GM12878 (cell line): ENCODE measurements around the gene SLC24A3. TPM values are rescaled to one million over a fixed set of nuclear protein-coding genes. Genes with fewer than 3 reads are reported as not detected.

Source experiments
- ATAC-seq: fragments of 200-7000 bp; cut with Tn5 transposase; 3 replicates; pipeline ENCODE4 v1.9.1; 2020; ENCODE audit warnings: mild to moderate bottlenecking, moderate library complexity
- BruUV-seq: library from RNA; stranded (reverse); fragments of 400-500 nt; replicated peaks from 2 replicates; lab custom pipeline; 2021; lab: Mats Ljungman, UMichigan
- CTCF ChIA-PET: fragments of 300-600 bp; sonication (Branson Sonifier 250); formaldehyde crosslinking; extraction: SDS; loops from one replicate; lab custom pipeline; 2021; ENCODE audit warnings: inconsistent platforms; lab: Yijun Ruan, JAX
- POLR2A ChIA-PET: fragments of 350-600 bp; formaldehyde crosslinking; extraction: SDS; loops from one replicate; lab custom pipeline; 2021; ENCODE audit warnings: inconsistent platforms; lab: Charles Lee
- RAD21 ChIA-PET: fragments of 300-600 bp; sonication (Branson Sonifier 250); formaldehyde crosslinking; loops from one replicate; lab custom pipeline; 2023; ENCODE audit warnings: antibody characterized with exemption; ENCODE audit not compliant: unreplicated experiment; lab: Charles Lee
- SMC1A ChIA-PET: fragments of 300-600 bp; sonication (Branson Sonifier 250); formaldehyde crosslinking; loops from one replicate; lab custom pipeline; 2023; ENCODE audit not compliant: unreplicated experiment, uncharacterized antibody; lab: Charles Lee
- DNase-seq: peaks from one replicate; pipeline ENCODE4 v3.0.0-alpha.2; 2011; ENCODE audit warnings: low read depth, low spot score
- FAIRE-seq: peaks from 3 replicates; lab custom pipeline; 2011; peaks lifted over from hg19 to GRCh38; lab: Jason Lieb, UNC
- H2AFZ ChIP-seq: 2 replicates; pipeline ENCODE4 v1.6.0; 2011; ENCODE audit warnings: low read depth, low read length, control low read depth; ENCODE audit not compliant: control insufficient read depth
- H3K27ac ChIP-seq: 2 replicates; pipeline ENCODE4 v1.5.1; 2011; ENCODE audit warnings: control low read depth; ENCODE audit not compliant: control insufficient read depth, insufficient read depth
- H3K27me3 ChIP-seq, 2 experiments: replicated peaks in 1 of 2; 2 replicates each; pipeline versions ENCODE4 v1.6.0 to v1.6.1; 2011; ENCODE audit warnings: low read length in 1 of 2; ENCODE audit not compliant: control insufficient read depth in 2 of 2, insufficient read depth in 2 of 2
- H3K36me3 ChIP-seq, 2 experiments: 2 replicates each; pipeline ENCODE4 v1.5.1; 2011; ENCODE audit warnings: low read length in 1 of 2; ENCODE audit not compliant: control insufficient read depth in 2 of 2, insufficient read depth in 2 of 2
- H3K4me1 ChIP-seq: 2 replicates; pipeline ENCODE4 v1.6.1; 2011; ENCODE audit warnings: mild to moderate bottlenecking, low read length, moderate library complexity, mixed read lengths; ENCODE audit not compliant: control insufficient read depth, insufficient read depth
- H3K4me2 ChIP-seq: 2 replicates; pipeline ENCODE4 v1.6.0; 2011; ENCODE audit warnings: control low read depth; ENCODE audit not compliant: control insufficient read depth, insufficient read depth
- H3K4me3 ChIP-seq: fragments of 200-600 bp; sonication (generic); 2 replicates; pipeline ENCODE4 v1.5.1; 2016
- H3K79me2 ChIP-seq: 2 replicates; pipeline ENCODE4 v1.6.0; 2011; ENCODE audit warnings: low read length; ENCODE audit not compliant: control insufficient read depth, insufficient read depth
- H3K9ac ChIP-seq: 2 replicates; pipeline ENCODE4 v1.8.0; 2011; ENCODE audit warnings: low read length, control low read depth, mixed read lengths; ENCODE audit not compliant: control insufficient read depth, insufficient read depth
- H3K9me3 ChIP-seq: replicated peaks from 3 replicates; pipeline ENCODE4 v1.5.1; 2011; ENCODE audit warnings: mild to moderate bottlenecking, low read length; ENCODE audit not compliant: control insufficient read depth, insufficient read depth
- H4K20me1 ChIP-seq: 2 replicates; pipeline ENCODE4 v1.6.0; 2011; ENCODE audit not compliant: control insufficient read depth, insufficient read depth
- ASH2L ChIP-seq: fragments of 300-600, 200-600 bp; sonication (generic); IDR thresholded peaks from 2 replicates; pipeline ENCODE4 v1.6.1; 2017; ENCODE audit warnings: low read depth, mild to moderate bottlenecking, borderline replicate concordance
- DPF2 ChIP-seq: fragments of 450-650 bp; IDR thresholded peaks from 2 replicates; pipeline ENCODE4 v1.6.1; 2017; ENCODE audit warnings: mild to moderate bottlenecking
- GATAD2B ChIP-seq: fragments of 450-650 bp; conservative IDR thresholded peaks from 2 replicates; pipeline ENCODE4 v1.6.1; 2017; ENCODE audit warnings: low read depth, mild to moderate bottlenecking, moderate library complexity
- NRF1 ChIP-seq: conservative IDR thresholded peaks from 2 replicates; pipeline ENCODE4 v1.6.1; 2011; ENCODE audit warnings: mild to moderate bottlenecking, low read depth, low read length, improper control_type of control experiment
- POLR2AphosphoS5 ChIP-seq: IDR thresholded peaks from 2 replicates; pipeline ENCODE4 v1.6.1; 2011; ENCODE audit warnings: mild to moderate bottlenecking, low read length, inconsistent platforms
- SUPT20H ChIP-seq: IDR thresholded peaks from 2 replicates; pipeline ENCODE4 v1.6.1; 2011; ENCODE audit warnings: low read depth, mild to moderate bottlenecking, low read length, moderate library complexity, borderline replicate concordance; ENCODE audit not compliant: control insufficient read depth
- SUZ12 ChIP-seq: fragments of 200-600 bp; sonication (generic); IDR thresholded peaks from one replicate; pipeline ENCODE4 v1.6.1; 2018; ENCODE audit warnings: antibody characterized with exemption, mild to moderate bottlenecking; ENCODE audit not compliant: unreplicated experiment
- ZNF24 ChIP-seq: fragments of 450-650 bp; IDR thresholded peaks from 2 replicates; pipeline ENCODE4 v1.6.1; 2017; ENCODE audit warnings: antibody characterized with exemption, mild to moderate bottlenecking
- WGBS: methylation state at CpG from one replicate; pipeline ENCODE4 v1.1.6; 2016; ENCODE audit warnings: low lambda C conversion rate; ENCODE audit not compliant: insufficient replicate concordance, insufficient coverage; ENCODE audit errors: missing lambda C conversion rate; 5-methylcytosine and 5-hydroxymethylcytosine counted together
- in situ Hi-C: fragments of 300-500 bp; cut with MboI; formaldehyde crosslinking; loops from 9 replicates; pipeline ENCODE4 v1.14.3; 2018; ENCODE audit warnings: mixed read lengths
- intact Hi-C: fragments of 100-400 bp; cut with micrococcal nuclease; formaldehyde crosslinking; loops from one replicate; pipeline ENCODE4 v1.14.2; 2022; ENCODE audit not compliant: unreplicated experiment
- polyA plus RNA-seq, 11 experiments: library from polyadenylated mRNA; depleted of rRNA in 4 of 11; unstranded in 6 of 11; stranded (reverse) in 5 of 11; fragments of >200 nt; fragmentation: Nextera tagmentation in 4 of 11; fragmentation: Illumina TruSeq in 1 of 11; extraction: Ambion mirVana in 4 of 11; extraction: Trizol in 1 of 11; gene quantifications; 1 replicate in 1 of 11; 2 replicates in 10 of 11; pipeline versions ENCODE4 v1.2.1 to v1.2.3, GENCODE V29; 2011 to 2016; ENCODE audit warnings: inconsistent platforms in 2 of 11, missing spikeins in 2 of 11, low read depth in 1 of 11
- total RNA-seq, 4 experiments: library from RNA; depleted of rRNA in 3 of 4; stranded (reverse); fragments of >200 nt in 3 of 4; fragmentation: Illumina TruSeq in 1 of 4; extraction: Trizol in 1 of 4; gene quantifications; 2 replicates each; pipeline versions ENCODE4 v1.2.1 to v1.2.3, GENCODE V29; 2013 to 2021
- TF ChIP-seq, protein P1 (sequence below): fragments of 450-650 bp; IDR thresholded peaks from 2 replicates; pipeline ENCODE4 v1.6.1; 2018; ENCODE audit warnings: borderline replicate concordance, mild to moderate bottlenecking; ENCODE audit not compliant: partially characterized antibody

Gene SLC24A3
- total and polyA plus RNA-seq, 10 of the 15 experiments (the other 5 are each of a cell fraction or from before 2014, with no cell fraction given), result 0.04 TPM; not detected in 9

DNA sequence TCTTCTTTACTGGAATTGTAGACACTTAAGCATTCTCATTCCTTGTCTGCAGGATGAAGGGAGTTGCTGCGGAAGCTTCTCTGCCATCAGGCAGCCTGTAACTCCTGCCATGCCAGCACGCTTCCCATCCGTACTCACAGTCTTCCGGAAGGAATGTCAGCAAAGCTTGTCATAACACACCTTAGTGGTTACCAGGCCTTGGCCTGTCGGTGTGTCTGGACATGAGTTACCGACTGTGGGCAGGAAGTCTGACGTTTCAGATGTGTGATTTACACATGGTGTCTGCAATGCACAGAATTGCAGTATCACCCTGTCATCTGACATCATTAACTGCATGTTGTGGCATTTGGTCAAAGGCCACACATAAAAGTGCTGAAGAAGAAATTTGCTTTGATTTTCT lies 102.2 kb downstream of the SLC24A3 start:
- no TSS peak for BruUV-seq
- no peak overlapping the region for H3K27ac ChIP-seq
- peaks cover 0 to 2% of the 10 kb centered on the region in 2 experiments; a peak in 3 of 4 replicates for H3K27me3 ChIP-seq
- CTCF ChIA-PET, result no interaction called here
- no peak overlapping the region for H3K4me2 ChIP-seq
- POLR2A ChIA-PET, result no interaction called here
- no peaks in the 10 kb centered on the region for H4K20me1 ChIP-seq
- H3K9ac ChIP-seq, result no peak overlapping the region
- RAD21 ChIA-PET, result no interaction called here
- no peaks in the 10 kb centered on the region for H3K4me1 ChIP-seq
- in situ Hi-C loops (no loop called here), intact Hi-C loops (no loop called here)
- no peaks in the 10 kb centered on the region for H3K9me3 ChIP-seq
- TF ChIP-seq, protein P1, sequence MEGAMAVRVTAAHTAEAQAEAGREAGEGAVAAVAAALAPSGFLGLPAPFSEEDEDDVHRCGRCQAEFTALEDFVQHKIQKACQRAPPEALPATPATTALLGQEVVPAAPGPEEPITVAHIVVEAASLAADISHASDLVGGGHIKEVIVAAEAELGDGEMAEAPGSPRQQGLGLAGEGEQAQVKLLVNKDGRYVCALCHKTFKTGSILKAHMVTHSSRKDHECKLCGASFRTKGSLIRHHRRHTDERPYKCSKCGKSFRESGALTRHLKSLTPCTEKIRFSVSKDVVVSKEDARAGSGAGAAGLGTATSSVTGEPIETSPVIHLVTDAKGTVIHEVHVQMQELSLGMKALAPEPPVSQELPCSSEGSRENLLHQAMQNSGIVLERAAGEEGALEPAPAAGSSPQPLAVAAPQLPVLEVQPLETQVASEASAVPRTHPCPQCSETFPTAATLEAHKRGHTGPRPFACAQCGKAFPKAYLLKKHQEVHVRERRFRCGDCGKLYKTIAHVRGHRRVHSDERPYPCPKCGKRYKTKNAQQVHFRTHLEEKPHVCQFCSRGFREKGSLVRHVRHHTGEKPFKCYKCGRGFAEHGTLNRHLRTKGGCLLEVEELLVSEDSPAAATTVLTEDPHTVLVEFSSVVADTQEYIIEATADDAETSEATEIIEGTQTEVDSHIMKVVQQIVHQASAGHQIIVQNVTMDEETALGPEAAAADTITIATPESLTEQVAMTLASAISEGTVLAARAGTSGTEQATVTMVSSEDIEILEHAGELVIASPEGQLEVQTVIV, result no peak
- TF ChIP-seq ZNF24 (no peak), SUZ12 (no peak), POLR2AphosphoS5 (no peak), DPF2 (no peak), NRF1 (no peak), GATAD2B (no peak), ASH2L (no peak), SUPT20H (no peak)
- H3K4me3 ChIP-seq, result no peak overlapping the region
- SMC1A ChIA-PET, result no interaction called here
- FAIRE-seq (no peak), DNase-seq (no peak), ATAC-seq (no peak)
- WGBS, result 22% methylated on average over 7 of the region's 7 CpGs
- no peaks in the 10 kb centered on the region for H3K79me2 ChIP-seq
- no peak overlapping the region for H2AFZ ChIP-seq
- H3K36me3 ChIP-seq, result no peaks in the 10 kb centered on the region
